ENCODE results near the gene C3orf20.

Gene C3orf20

DNA sequence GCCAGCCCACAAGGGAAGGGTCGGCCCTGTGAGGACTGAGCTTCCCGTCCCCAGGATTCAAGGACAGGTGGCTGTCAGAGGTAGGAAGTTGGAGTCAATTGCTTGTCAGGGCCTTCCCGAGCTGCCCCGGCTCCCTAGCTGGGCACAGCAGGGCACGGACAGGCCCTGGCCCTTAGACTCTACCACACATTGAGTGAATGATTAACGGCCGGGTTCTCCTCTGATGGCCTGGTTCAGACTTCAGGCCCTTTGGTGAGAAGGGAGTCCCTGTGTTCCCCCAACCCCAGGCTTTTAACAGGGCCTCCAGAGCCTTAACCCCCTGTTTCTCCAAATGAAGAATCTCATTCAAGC lies 127.4 kb downstream of the C3orf20 start:
- ChIA-PET CTCF (no interaction called here), POLR2A (no interaction called here)
- no peak overlapping the region for H3K4me3 ChIP-seq (ENCODE audit: low read depth, low read length)
- DNase-seq (ENCODE audit: low read depth, low spot score): no peak
- TF ChIP-seq, protein P1, sequence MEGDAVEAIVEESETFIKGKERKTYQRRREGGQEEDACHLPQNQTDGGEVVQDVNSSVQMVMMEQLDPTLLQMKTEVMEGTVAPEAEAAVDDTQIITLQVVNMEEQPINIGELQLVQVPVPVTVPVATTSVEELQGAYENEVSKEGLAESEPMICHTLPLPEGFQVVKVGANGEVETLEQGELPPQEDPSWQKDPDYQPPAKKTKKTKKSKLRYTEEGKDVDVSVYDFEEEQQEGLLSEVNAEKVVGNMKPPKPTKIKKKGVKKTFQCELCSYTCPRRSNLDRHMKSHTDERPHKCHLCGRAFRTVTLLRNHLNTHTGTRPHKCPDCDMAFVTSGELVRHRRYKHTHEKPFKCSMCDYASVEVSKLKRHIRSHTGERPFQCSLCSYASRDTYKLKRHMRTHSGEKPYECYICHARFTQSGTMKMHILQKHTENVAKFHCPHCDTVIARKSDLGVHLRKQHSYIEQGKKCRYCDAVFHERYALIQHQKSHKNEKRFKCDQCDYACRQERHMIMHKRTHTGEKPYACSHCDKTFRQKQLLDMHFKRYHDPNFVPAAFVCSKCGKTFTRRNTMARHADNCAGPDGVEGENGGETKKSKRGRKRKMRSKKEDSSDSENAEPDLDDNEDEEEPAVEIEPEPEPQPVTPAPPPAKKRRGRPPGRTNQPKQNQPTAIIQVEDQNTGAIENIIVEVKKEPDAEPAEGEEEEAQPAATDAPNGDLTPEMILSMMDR (IDR thresholded peaks at IDR 0.05; ENCODE audit: insufficient read depth, low read length, missing control alignments): no peak

DNA sequence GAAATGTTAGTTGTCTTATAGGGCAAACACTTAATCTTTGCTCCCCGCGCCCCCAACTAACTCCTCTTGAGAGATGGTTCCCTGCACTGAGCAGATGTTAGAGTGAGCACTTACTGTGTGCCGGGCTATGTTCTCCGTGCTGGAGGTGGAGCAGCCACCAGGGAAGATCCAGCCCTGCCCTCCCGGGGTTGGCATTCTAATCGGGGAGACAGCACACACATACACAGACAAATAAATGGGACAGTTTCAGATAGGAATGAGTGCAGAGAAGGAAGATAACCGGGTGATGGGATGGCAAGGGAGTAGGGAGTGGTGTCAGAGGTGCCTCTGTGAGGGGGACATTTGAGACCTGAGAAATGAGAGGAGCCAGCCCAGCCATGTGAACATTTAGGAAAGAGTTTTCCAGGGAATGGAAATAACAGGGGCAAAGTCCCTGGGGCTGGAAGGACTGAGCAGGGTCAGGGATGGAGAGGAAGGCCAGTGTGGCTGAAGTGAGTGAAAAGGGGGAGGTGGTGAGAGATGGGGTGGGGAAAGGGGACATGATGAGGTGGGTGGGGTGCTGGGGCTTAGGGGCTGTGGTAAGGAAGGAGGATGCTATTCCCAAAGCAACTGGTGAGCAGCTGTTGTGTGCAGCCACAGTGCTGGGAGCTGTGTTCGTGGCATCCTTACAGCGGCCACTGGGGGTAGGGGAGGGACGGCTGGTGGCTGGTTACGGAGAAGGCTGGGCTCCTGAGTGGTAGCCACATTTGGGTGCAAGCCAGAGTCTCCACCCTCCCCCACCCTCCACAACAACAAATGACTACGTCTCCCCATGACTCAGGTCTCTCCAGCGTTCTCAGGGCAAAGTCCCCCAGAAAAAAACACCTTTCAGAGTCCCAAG lies 128.4 kb downstream of the C3orf20 start:
- DNase-seq (ENCODE audit: low read depth, low spot score): no peak
- ChIA-PET POLR2A (no interaction called here), CTCF (no interaction called here)
- H3K4me3 ChIP-seq (ENCODE audit: low read depth, low read length): no peak overlapping the region
- TF ChIP-seq, protein P1 (IDR thresholded peaks at IDR 0.05; ENCODE audit: insufficient read depth, low read length, missing control alignments): no peak

DNA sequence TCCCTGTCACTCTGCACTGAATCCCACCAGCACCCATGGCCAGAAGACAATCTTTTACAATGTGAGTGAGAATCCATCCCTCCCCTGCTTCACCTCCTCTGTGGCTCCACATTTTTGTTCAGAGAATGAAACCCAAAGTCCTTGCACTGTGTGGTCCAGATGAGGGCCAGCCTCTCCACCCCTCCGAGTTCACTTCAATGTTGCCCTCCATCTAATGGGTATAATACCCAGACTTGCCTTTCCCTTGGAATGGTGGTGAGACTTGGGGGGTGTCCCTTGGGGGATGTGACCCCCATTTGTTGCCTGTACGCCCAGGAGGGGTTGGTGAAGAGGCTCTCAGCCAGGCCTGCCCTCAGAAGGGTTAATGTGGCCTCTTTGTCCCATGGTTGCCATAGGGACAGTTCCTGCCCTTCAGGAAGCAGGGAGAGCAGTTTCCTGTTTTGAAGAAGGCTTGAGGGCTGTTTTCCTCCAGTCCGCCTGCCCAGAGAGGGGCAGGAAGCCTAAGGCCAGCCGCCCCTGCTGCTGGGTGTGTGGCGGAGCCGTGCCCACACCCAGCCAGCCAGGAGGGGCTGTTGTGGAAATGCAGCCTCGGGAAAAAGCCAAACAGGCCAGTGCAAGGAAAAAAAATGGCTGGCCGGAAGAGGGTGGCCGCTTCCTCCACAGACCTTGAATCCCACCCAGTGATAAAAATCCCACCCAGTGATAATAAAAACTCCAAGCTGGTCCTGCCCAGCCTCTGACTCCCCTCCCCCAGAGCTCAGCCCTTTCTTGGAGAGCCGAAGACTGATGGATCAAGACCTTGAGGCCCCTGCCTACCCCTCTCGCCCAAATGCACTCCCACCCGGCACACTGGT lies 129.3 kb downstream of the C3orf20 start:
- no peak overlapping the region for H3K4me3 ChIP-seq (ENCODE audit: low read depth, low read length)
- ChIA-PET POLR2A (no interaction called here), CTCF (no interaction called here)
- TF ChIP-seq, protein P1 (IDR thresholded peaks at IDR 0.05; ENCODE audit: insufficient read depth, low read length, missing control alignments): no peak
- no peak for DNase-seq (ENCODE audit: low read depth, low spot score)

DNA sequence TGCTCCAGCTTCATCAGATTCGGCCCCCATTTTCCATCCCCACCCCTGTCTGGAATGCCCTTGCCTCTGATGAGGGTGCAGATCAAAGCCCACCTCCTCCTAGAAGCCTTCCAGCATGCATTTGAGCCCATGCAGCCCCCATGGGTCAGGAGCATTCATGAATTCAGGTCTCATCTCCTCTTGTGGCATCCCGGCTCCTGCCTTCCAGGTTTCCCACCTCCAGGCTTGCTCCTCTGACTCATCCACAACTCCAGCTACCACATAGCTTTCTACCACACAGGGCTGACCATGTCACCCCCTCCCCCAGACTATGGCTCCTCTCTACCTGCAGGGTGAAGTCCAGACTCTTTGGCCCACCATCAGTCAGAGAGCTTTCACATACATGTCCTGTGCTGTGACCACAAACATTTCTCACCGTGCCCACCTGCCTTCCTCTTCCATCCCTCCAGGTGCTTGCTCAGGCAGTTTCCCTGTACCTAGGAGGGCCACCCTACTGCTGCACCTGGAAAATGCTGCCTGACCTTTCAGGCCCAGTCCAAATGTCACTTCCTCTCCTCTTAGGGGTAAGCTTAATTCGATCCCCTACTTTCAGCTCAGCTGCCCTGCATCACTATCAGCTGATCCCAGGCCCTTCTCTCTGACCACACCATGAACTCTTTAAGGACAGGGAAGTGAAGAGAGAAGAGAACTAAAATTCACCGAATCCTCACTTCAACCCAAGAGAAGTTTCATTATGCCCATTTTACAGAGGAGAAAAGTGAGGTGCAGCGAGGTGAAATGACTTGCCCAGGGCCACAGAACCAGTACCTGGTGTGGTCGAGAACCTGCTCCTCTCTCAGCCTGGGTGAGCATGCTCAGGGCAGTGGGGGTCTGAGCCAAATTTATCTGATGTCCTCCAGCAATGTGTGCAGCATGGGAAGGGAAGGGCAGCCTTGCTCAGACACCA lies 130.2 kb downstream of the C3orf20 start:
- TF ChIP-seq, protein P1 (IDR thresholded peaks at IDR 0.05; ENCODE audit: insufficient read depth, low read length, missing control alignments): no peak
- DNase-seq (ENCODE audit: low read depth, low spot score): no peak
- H3K4me3 ChIP-seq (ENCODE audit: low read depth, low read length): no peak overlapping the region
- ChIA-PET CTCF (no interaction called here), POLR2A (no interaction called here)

DNA sequence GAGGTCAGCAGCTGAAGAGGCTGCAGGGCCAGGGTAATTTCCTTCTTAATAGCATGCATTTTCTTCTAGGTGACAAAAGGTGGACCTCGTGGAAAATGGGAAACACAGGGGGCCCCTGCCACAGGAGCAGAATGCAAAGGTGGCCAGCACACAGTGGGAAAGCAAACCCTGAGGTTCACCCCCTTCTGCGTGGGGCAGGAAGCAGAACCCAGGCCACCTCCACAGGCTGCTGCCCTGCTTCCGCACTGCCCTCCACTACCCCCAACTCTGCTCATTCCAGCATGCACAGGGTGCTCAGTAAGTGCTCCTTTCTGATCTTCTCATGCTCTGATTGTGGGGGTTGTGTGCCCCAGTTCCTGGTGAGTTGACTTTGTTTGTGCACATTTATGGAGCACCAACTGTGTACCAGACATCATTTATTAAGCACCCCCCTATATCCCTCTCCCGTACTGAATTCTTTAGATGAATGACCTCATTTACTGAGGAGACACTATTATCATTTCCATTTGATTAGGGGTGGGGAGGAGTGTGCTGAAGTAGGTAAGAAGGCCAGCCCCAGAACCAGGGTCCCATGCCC lies 131.1 kb downstream of the C3orf20 start:
- ChIA-PET POLR2A (no interaction called here), CTCF (no interaction called here)
- TF ChIP-seq, protein P1 (IDR thresholded peaks at IDR 0.05; ENCODE audit: insufficient read depth, low read length, missing control alignments): no peak
- no peak overlapping the region for H3K4me3 ChIP-seq (ENCODE audit: low read depth, low read length)
- DNase-seq (ENCODE audit: low read depth, low spot score): no peak
